ENCODE results near the gene MMP17.

- TF ChIP-seq EZH2 (IDR thresholded peaks at IDR 0.05; ENCODE audit: borderline replicate concordance, insufficient read depth, low read depth, low read length, poor library complexity, severe bottlenecking) (no peak), CTCF (IDR thresholded peaks at IDR 0.05) (no peak)
Observed at GRCh38 chr12:131836193-131836592, 8.0 kb downstream of the MMP17 start.
